OCI-LY7 (cell line): ENCODE data around the gene PAX2. TPM values are rescaled to one million over a fixed set of nuclear protein-coding genes. Genes with fewer than 3 reads are reported as not detected.

Experiments used
- BruUV-seq: library from RNA; stranded (reverse); fragments of 400-500 nt; replicated peaks from 2 replicates; lab custom pipeline; 2021; lab: Mats Ljungman, UMichigan
- CTCF ChIA-PET: fragments of 300-600 bp; sonication (Branson Sonifier 250); formaldehyde crosslinking; loops from one replicate; lab custom pipeline; 2022; ENCODE audit warnings: antibody characterized with exemption; ENCODE audit not compliant: unreplicated experiment; lab: Charles Lee
- POLR2A ChIA-PET: fragments of 300-600 bp; sonication (Branson Sonifier 250); formaldehyde crosslinking; loops from one replicate; lab custom pipeline; 2022; ENCODE audit warnings: antibody characterized with exemption; lab: Charles Lee
- DNase-seq: peaks from one replicate; pipeline ENCODE4 v3.0.0-alpha.2; 2015; ENCODE audit warnings: low spot score
- H2AFZ ChIP-seq: fragments of 200-600 bp; sonication (generic), shearing (Covaris generic); 2 replicates; pipeline ENCODE4 v1.6.1; 2014; ENCODE audit warnings: mild to moderate bottlenecking, antibody characterized with exemption, low read length, moderate library complexity
- H3K27ac ChIP-seq: fragments of 200-600 bp; sonication (generic); 2 replicates; pipeline ENCODE4 v1.5.1; 2014; ENCODE audit warnings: mixed run types, low read depth, mild to moderate bottlenecking, moderate library complexity, low read length, inconsistent platforms; ENCODE audit not compliant: poor library complexity, severe bottlenecking
- H3K36me3 ChIP-seq: fragments of 200-600 bp; sonication (generic); 2 replicates; pipeline ENCODE4 v1.6.1; 2014; ENCODE audit warnings: mild to moderate bottlenecking, antibody characterized with exemption, low read length, moderate library complexity, mixed read lengths; ENCODE audit not compliant: insufficient read depth
- H3K4me1 ChIP-seq: fragments of 200-600 bp; sonication (generic); 2 replicates; pipeline ENCODE4 v1.5.1; 2014; ENCODE audit warnings: mild to moderate bottlenecking, low read length; ENCODE audit not compliant: insufficient read depth, poor library complexity, severe bottlenecking
- H3K4me2 ChIP-seq: fragments of 200-600 bp; sonication (generic); 2 replicates; pipeline ENCODE4 v1.6.1; 2014; ENCODE audit warnings: mild to moderate bottlenecking, low read length
- H3K4me3 ChIP-seq: fragments of 200-600 bp; sonication (generic); 2 replicates; pipeline ENCODE4 v1.5.1; 2014; ENCODE audit warnings: mild to moderate bottlenecking, low read depth, low read length; ENCODE audit not compliant: poor library complexity, severe bottlenecking
- H3K79me2 ChIP-seq: fragments of 200-600 bp; sonication (generic); 2 replicates; pipeline ENCODE4 v1.6.1; 2016; ENCODE audit warnings: low read depth, mild to moderate bottlenecking, low read length, moderate library complexity, mixed read lengths; ENCODE audit not compliant: insufficient read depth
- H3K9me2 ChIP-seq: fragments of 200-600 bp; sonication (generic); 2 replicates; pipeline ENCODE4 v1.6.1; 2016; ENCODE audit warnings: mild to moderate bottlenecking, low read length, mixed read lengths; ENCODE audit not compliant: insufficient read depth
- H3K9me3 ChIP-seq: fragments of 200-600 bp; sonication (generic); 2 replicates; pipeline ENCODE4 v1.6.1; 2014; ENCODE audit warnings: mild to moderate bottlenecking, mixed run types, low read length, mixed read lengths
- H4K20me1 ChIP-seq: fragments of 200-600 bp; sonication (generic); 2 replicates; pipeline ENCODE4 v1.6.1; 2014; ENCODE audit warnings: mild to moderate bottlenecking, antibody characterized with exemption, low read length, moderate library complexity, mixed read lengths; ENCODE audit not compliant: insufficient read depth
- CTCF ChIP-seq: fragments of 200-600 bp; sonication (generic); conservative IDR thresholded peaks from 2 replicates; pipeline ENCODE4 v1.5.1; 2014; ENCODE audit warnings: mild to moderate bottlenecking, antibody characterized with exemption, low read length, moderate library complexity, mixed read lengths
- EZH2phosphoT487 ChIP-seq: fragments of 200-600 bp; sonication (generic); IDR thresholded peaks from 2 replicates; pipeline ENCODE4 v1.6.1; 2018; ENCODE audit warnings: low read depth, borderline replicate concordance, mild to moderate bottlenecking, mixed run types, antibody characterized with exemption, low read length, moderate library complexity, mixed read lengths
- intact Hi-C: fragments of 100-400 bp; cut with micrococcal nuclease; formaldehyde crosslinking; loops from one replicate; pipeline ENCODE4 v1.10.0; 2022; ENCODE audit not compliant: unreplicated experiment
- total RNA-seq, 2 experiments: library from RNA; depleted of rRNA in 1 of 2; stranded (reverse); fragments of >200 nt in 1 of 2; shearing (Covaris generic) in 1 of 2; gene quantifications; 2 replicates each; pipeline ENCODE4 v1.2.3, GENCODE V29; 2014 to 2022

The PAX2 gene
- total RNA-seq, 2 experiments from 2014 or later, result not detected

GRCh38 chr10:100825325-100825875, 80.0 kb downstream of the PAX2 start:
- Histone ChIP-seq H3K36me3 (no peaks in the 10 kb centered on the region), H3K27ac (no peak overlapping the region), H3K4me1 (no peaks in the 10 kb centered on the region), H4K20me1 (no peaks in the 10 kb centered on the region), H3K4me3 (no peak overlapping the region), H3K4me2 (no peak overlapping the region), H3K79me2 (no peaks in the 10 kb centered on the region), H3K9me2 (no peaks in the 10 kb centered on the region), H2AFZ (no peak overlapping the region), H3K9me3 (no peaks in the 10 kb centered on the region)
- DNase-seq, result no peak
- ChIA-PET CTCF (interaction anchor here (0.6 kb wide), 1 partner anchor 51 kb away, joined by 5 read pairs; no protein-coding TSS in a partner anchor), POLR2A (no interaction called here)
- no peak for TF ChIP-seq CTCF
- intact Hi-C loops, result no loop called here
- BruUV-seq, result no TSS peak

GRCh38 chr10:100826031-100826651, 80.8 kb downstream of the PAX2 start:
- no peaks in the 10 kb centered on the region for H3K79me2 ChIP-seq
- H4K20me1 ChIP-seq, result no peaks in the 10 kb centered on the region
- BruUV-seq, result no TSS peak
- no peak overlapping the region for H3K4me3 ChIP-seq
- no peaks in the 10 kb centered on the region for H3K9me3 ChIP-seq
- no peak overlapping the region for H2AFZ ChIP-seq
- ChIA-PET POLR2A (interaction anchor here (0.6 kb wide), 1 partner anchor 994 kb away, joined by 3 read pairs; no protein-coding TSS in a partner anchor), CTCF (interaction anchor here (0.6 kb wide), 1 partner anchor 50 kb away, joined by 5 read pairs; no protein-coding TSS in a partner anchor)
- H3K4me1 ChIP-seq, result no peaks in the 10 kb centered on the region
- DNase-seq, result peak; percentile 33
- H3K36me3 ChIP-seq, result no peaks in the 10 kb centered on the region
- intact Hi-C loops, result no loop called here
- no peaks in the 10 kb centered on the region for H3K9me2 ChIP-seq
- H3K27ac ChIP-seq, result no peak overlapping the region
- H3K4me2 ChIP-seq, result no peak overlapping the region
- TF ChIP-seq EZH2phosphoT487 (no peak), CTCF (no peak)

- no peaks in the 10 kb centered on the region for H3K9me3 ChIP-seq
- H3K27ac ChIP-seq, result no peak overlapping the region
- H3K79me2 ChIP-seq, result no peaks in the 10 kb centered on the region
- no peak for DNase-seq
- no peaks in the 10 kb centered on the region for H3K36me3 ChIP-seq
- no peak overlapping the region for H2AFZ ChIP-seq
- intact Hi-C loops, result no loop called here
- BruUV-seq, result no TSS peak
- no peak overlapping the region for H3K4me3 ChIP-seq
- ChIA-PET POLR2A (no interaction called here), CTCF (no interaction called here)
- TF ChIP-seq EZH2phosphoT487, result no peak
- TF ChIP-seq CTCF, result no peak
- H3K9me2 ChIP-seq, result no peaks in the 10 kb centered on the region
- H4K20me1 ChIP-seq, result no peaks in the 10 kb centered on the region
- no peaks in the 10 kb centered on the region for H3K4me1 ChIP-seq
- no peak overlapping the region for H3K4me2 ChIP-seq
Measured at GRCh38 chr10:100826661-100826982, 81.2 kb downstream of the PAX2 start.
